Endothelial cell (in vitro differentiated cells): Measurements from ENCODE around the gene STARD7. TPM values are rescaled to one million over a fixed set of nuclear protein-coding genes. Genes with fewer than 3 reads are reported as not detected.

Source experiments
- DNase-seq: peaks from one replicate; pipeline ENCODE4 v3.0.0; 2021; ENCODE audit warnings: low spot score
- H3K27ac Mint-ChIP-seq: one replicate; pipeline ENCODE4 v1.8.0; 2021; ENCODE audit warnings: mixed read lengths, inconsistent platforms; ENCODE audit not compliant: unreplicated experiment
- H3K27me3 Mint-ChIP-seq: one replicate; pipeline ENCODE4 v1.8.0; 2021; ENCODE audit warnings: mild to moderate bottlenecking, moderate library complexity, mixed read lengths, inconsistent platforms; ENCODE audit not compliant: unreplicated experiment
- H3K36me3 Mint-ChIP-seq: one replicate; pipeline ENCODE4 v1.8.0; 2021; ENCODE audit warnings: mild to moderate bottlenecking, low read depth, mixed read lengths, inconsistent platforms; ENCODE audit not compliant: unreplicated experiment
- H3K4me1 Mint-ChIP-seq: one replicate; pipeline ENCODE4 v1.8.0; 2021; ENCODE audit warnings: mild to moderate bottlenecking, mixed read lengths, inconsistent platforms; ENCODE audit not compliant: unreplicated experiment
- H3K4me3 Mint-ChIP-seq: one replicate; pipeline ENCODE4 v1.8.0; 2021; ENCODE audit warnings: mild to moderate bottlenecking, mixed read lengths, inconsistent platforms; ENCODE audit not compliant: unreplicated experiment
- H3K9me3 Mint-ChIP-seq: one replicate; pipeline ENCODE4 v1.8.0; 2021; ENCODE audit warnings: mixed read lengths, inconsistent platforms; ENCODE audit not compliant: unreplicated experiment
- total RNA-seq: library from RNA; stranded (reverse); fragmentation: NEBNext Ultra II Directional; extraction: Animal tissue kit (Norgen Biotek cat#: 25700); gene quantifications from one replicate; pipeline ENCODE4 v1.2.1, GENCODE V29; 2021; ENCODE audit not compliant: unreplicated experiment
- TF ChIP-seq, protein P1 (sequence below): fragments of 200-600 bp; sonication (generic); IDR thresholded peaks from one replicate; pipeline ENCODE4 v1.5.0; 2021; ENCODE audit warnings: antibody characterized with exemption; ENCODE audit not compliant: unreplicated experiment

Gene STARD7
- total RNA-seq, 1 donor from 2014 or later = 83.4 TPM

DNA sequence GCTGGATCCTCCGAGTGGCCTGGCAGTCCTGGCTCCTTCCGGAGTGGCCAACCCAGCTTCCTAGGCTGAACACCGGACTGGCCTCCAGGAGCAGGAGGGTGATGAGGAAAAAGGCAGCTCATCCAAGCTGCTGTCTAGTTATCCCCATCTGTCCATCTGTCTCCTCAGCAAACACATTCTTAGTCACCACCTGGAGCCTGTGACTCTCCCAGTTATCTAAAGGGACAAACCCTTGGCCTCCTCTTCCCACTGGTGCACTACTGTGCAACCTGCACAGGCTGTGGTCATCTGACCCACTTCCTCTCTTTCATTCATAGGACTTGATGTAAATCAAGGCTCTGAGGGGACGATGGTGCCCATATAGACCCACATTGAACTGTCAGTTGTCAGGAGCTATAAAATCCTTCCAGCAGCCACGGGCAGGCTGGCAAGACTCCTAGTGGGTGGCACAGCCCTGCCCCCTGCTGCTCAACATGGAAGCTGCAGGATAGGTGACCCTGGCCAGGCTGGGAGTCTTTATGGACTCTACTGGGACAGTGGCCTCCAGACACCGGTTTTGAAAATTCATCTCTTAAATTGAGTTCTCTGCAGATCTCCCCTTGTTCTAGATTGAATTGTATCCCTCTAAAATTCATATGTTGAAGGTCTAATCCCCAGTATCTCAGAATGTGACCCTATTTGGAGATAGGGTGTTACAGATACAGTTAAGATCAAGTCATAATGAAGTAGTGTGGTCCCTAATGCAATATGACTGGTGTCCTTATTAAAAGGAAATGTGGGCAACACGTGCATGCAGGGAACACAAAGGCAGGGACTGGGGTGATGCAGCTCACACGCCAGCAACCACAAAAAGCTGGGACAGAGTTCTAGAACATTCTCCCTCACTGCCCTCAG, 34.1 kb downstream of the STARD7 start:
- TF ChIP-seq, protein P1, sequence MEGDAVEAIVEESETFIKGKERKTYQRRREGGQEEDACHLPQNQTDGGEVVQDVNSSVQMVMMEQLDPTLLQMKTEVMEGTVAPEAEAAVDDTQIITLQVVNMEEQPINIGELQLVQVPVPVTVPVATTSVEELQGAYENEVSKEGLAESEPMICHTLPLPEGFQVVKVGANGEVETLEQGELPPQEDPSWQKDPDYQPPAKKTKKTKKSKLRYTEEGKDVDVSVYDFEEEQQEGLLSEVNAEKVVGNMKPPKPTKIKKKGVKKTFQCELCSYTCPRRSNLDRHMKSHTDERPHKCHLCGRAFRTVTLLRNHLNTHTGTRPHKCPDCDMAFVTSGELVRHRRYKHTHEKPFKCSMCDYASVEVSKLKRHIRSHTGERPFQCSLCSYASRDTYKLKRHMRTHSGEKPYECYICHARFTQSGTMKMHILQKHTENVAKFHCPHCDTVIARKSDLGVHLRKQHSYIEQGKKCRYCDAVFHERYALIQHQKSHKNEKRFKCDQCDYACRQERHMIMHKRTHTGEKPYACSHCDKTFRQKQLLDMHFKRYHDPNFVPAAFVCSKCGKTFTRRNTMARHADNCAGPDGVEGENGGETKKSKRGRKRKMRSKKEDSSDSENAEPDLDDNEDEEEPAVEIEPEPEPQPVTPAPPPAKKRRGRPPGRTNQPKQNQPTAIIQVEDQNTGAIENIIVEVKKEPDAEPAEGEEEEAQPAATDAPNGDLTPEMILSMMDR = peak; percentile 81
- no peaks in the 10 kb centered on the region for H3K36me3 Mint-ChIP-seq
- H3K27ac Mint-ChIP-seq = no peak overlapping the region
- H3K4me1 Mint-ChIP-seq = no peaks in the 10 kb centered on the region
- H3K27me3 Mint-ChIP-seq = peaks cover 9% of the 10 kb centered on the region
- DNase-seq = peak; percentile 82
- no peak overlapping the region for H3K4me3 Mint-ChIP-seq
- H3K9me3 Mint-ChIP-seq = no peaks in the 10 kb centered on the region

DNA sequence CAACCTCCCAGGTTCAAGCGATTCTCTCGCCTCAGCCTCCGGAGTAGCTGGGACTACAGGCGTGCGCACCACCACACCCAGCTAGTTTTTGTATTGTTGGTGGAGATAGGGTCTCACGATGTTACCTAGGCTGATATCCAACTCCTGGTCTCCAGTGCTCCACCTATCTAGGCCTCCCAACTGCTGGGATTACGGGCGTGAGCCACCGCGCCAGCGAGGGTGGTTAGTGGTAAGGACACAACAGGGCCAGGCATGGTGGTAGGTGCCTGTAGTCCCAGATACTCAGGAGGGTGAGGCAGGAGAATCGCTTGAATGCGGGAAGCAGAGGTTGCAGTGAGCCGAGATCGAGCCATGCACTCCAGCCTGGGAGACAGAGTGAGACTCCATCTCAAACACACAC, 36.8 kb downstream of the STARD7 start:
- H3K4me3 Mint-ChIP-seq = no peak overlapping the region
- H3K9me3 Mint-ChIP-seq = no peaks in the 10 kb centered on the region
- H3K4me1 Mint-ChIP-seq = no peaks in the 10 kb centered on the region
- no peaks in the 10 kb centered on the region for H3K36me3 Mint-ChIP-seq
- H3K27ac Mint-ChIP-seq = no peak overlapping the region
- DNase-seq = no peak
- peaks cover 9% of the 10 kb centered on the region for H3K27me3 Mint-ChIP-seq
- TF ChIP-seq, protein P1 = no peak

GRCh38 chr2:96170626-96171025, 38.0 kb downstream of the STARD7 start:
- Mint-ChIP-seq H3K4me3 (no peak overlapping the region), H3K4me1 (no peaks in the 10 kb centered on the region), H3K27me3 (peaks cover 9% of the 10 kb centered on the region), H3K27ac (no peak overlapping the region), H3K9me3 (no peaks in the 10 kb centered on the region), H3K36me3 (no peaks in the 10 kb centered on the region)
- no peak for DNase-seq
- TF ChIP-seq, protein P1 = no peak

DNA sequence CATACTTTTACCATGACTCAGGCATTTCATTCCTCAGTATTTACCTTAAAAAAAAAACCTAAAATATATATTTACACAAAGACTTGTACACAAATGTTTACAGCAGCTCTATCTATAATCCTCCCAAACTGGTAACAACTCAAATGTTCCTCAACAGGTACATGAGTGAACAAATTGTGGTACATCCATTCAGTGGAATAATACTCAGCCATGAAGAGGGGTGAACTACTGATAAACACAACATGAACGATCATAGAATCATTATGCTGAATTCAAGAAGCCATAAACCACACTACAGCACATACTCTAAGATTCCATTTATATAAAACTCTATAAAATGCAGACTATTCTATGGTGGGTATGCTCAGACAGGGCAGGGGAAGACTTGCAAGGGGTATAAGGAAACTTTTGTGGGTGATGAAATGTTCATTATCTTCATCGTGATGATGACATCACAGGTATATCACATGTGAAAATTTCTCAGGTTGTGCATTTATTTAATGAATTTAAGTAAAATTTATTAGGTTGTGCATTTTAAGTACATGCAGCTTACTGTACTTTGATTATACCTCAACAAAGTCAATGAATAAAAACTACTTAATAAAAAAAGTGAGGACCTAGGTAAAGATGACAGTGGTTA, 38.6 kb downstream of the STARD7 start:
- DNase-seq = no peak
- Mint-ChIP-seq H3K4me1 (no peaks in the 10 kb centered on the region), H3K9me3 (no peaks in the 10 kb centered on the region), H3K27me3 (peaks cover 9% of the 10 kb centered on the region), H3K27ac (no peak overlapping the region), H3K36me3 (no peaks in the 10 kb centered on the region), H3K4me3 (no peak overlapping the region)
- TF ChIP-seq, protein P1 = no peak
